Measurements from ENCODE around the gene IRF9. TPM values are rescaled to one million over a fixed set of nuclear protein-coding genes. Genes with fewer than 3 reads are reported as not detected.

Gene IRF9
- total and polyA plus RNA-seq, 2 of the 13 experiments (the other 11 are each of a cell fraction or from before 2014, with no cell fraction given): 14.9 to 49.7 TPM

GRCh38 chr14:24113379-24113800, 47.7 kb upstream of the IRF9 start (continued):
- TF ChIP-seq SMARCC2 (IDR thresholded peaks at IDR 0.05) (no peak), ZNF720 (CRISPR knock-in tag; IDR thresholded peaks at IDR 0.05) (no peak; the same call in 1 of the 2 replicates), ZNF232 (CRISPR knock-in tag; IDR thresholded peaks at IDR 0.05; ENCODE audit: borderline replicate concordance) (no peak), MEF2D (CRISPR knock-in tag; IDR thresholded peaks at IDR 0.05) (no peak), ZNF30 (CRISPR knock-in tag; IDR thresholded peaks at IDR 0.05) (peak; percentile 86; the same call in 1 of the 2 replicates), RFX1 (IDR thresholded peaks at IDR 0.05) (no peak), PHF20 (CRISPR knock-in tag; IDR thresholded peaks at IDR 0.05) (no peak), ZBTB38 (CRISPR knock-in tag; IDR thresholded peaks at IDR 0.05) (no peak), NCOA2 (CRISPR knock-in tag; IDR thresholded peaks at IDR 0.05) (no peak), HDAC2 (CRISPR knock-in tag; IDR thresholded peaks at IDR 0.05) (no peak), THAP7 (CRISPR knock-in tag; IDR thresholded peaks at IDR 0.05) (no peak)
- TF ChIP-seq, protein P1, sequence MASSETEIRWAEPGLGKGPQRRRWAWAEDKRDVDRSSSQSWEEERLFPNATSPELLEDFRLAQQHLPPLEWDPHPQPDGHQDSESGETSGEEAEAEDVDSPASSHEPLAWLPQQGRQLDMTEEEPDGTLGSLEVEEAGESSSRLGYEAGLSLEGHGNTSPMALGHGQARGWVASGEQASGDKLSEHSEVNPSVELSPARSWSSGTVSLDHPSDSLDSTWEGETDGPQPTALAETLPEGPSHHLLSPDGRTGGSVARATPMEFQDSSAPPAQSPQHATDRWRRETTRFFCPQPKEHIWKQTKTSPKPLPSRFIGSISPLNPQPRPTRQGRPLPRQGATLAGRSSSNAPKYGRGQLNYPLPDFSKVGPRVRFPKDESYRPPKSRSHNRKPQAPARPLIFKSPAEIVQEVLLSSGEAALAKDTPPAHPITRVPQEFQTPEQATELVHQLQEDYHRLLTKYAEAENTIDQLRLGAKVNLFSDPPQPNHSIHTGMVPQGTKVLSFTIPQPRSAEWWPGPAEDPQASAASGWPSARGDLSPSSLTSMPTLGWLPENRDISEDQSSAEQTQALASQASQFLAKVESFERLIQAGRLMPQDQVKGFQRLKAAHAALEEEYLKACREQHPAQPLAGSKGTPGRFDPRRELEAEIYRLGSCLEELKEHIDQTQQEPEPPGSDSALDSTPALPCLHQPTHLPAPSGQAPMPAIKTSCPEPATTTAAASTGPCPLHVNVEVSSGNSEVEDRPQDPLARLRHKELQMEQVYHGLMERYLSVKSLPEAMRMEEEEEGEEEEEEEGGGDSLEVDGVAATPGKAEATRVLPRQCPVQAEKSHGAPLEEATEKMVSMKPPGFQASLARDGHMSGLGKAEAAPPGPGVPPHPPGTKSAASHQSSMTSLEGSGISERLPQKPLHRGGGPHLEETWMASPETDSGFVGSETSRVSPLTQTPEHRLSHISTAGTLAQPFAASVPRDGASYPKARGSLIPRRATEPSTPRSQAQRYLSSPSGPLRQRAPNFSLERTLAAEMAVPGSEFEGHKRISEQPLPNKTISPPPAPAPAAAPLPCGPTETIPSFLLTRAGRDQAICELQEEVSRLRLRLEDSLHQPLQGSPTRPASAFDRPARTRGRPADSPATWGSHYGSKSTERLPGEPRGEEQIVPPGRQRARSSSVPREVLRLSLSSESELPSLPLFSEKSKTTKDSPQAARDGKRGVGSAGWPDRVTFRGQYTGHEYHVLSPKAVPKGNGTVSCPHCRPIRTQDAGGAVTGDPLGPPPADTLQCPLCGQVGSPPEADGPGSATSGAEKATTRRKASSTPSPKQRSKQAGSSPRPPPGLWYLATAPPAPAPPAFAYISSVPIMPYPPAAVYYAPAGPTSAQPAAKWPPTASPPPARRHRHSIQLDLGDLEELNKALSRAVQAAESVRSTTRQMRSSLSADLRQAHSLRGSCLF (CRISPR knock-in tag; IDR thresholded peaks at IDR 0.05; ENCODE audit: borderline replicate concordance): 0 out of 2 replicates have a peak, but pooled peaks have one; percentile 83
- TF ChIP-seq, protein P2, sequence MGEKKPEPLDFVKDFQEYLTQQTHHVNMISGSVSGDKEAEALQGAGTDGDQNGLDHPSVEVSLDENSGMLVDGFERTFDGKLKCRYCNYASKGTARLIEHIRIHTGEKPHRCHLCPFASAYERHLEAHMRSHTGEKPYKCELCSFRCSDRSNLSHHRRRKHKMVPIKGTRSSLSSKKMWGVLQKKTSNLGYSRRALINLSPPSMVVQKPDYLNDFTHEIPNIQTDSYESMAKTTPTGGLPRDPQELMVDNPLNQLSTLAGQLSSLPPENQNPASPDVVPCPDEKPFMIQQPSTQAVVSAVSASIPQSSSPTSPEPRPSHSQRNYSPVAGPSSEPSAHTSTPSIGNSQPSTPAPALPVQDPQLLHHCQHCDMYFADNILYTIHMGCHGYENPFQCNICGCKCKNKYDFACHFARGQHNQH (CRISPR knock-in tag; IDR thresholded peaks at IDR 0.05): no peak
- TF ChIP-seq, protein P3, sequence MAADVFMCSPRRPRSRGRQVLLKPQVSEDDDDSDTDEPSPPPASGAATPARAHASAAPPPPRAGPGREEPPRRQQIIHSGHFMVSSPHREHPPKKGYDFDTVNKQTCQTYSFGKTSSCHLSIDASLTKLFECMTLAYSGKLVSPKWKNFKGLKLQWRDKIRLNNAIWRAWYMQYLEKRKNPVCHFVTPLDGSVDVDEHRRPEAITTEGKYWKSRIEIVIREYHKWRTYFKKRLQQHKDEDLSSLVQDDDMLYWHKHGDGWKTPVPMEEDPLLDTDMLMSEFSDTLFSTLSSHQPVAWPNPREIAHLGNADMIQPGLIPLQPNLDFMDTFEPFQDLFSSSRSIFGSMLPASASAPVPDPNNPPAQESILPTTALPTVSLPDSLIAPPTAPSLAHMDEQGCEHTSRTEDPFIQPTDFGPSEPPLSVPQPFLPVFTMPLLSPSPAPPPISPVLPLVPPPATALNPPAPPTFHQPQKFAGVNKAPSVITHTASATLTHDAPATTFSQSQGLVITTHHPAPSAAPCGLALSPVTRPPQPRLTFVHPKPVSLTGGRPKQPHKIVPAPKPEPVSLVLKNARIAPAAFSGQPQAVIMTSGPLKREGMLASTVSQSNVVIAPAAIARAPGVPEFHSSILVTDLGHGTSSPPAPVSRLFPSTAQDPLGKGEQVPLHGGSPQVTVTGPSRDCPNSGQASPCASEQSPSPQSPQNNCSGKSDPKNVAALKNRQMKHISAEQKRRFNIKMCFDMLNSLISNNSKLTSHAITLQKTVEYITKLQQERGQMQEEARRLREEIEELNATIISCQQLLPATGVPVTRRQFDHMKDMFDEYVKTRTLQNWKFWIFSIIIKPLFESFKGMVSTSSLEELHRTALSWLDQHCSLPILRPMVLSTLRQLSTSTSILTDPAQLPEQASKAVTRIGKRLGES (CRISPR knock-in tag; IDR thresholded peaks at IDR 0.05; ENCODE audit: borderline replicate concordance): 0 out of 2 replicates have a peak, but pooled peaks have one; percentile 53
- TF ChIP-seq, protein P4, sequence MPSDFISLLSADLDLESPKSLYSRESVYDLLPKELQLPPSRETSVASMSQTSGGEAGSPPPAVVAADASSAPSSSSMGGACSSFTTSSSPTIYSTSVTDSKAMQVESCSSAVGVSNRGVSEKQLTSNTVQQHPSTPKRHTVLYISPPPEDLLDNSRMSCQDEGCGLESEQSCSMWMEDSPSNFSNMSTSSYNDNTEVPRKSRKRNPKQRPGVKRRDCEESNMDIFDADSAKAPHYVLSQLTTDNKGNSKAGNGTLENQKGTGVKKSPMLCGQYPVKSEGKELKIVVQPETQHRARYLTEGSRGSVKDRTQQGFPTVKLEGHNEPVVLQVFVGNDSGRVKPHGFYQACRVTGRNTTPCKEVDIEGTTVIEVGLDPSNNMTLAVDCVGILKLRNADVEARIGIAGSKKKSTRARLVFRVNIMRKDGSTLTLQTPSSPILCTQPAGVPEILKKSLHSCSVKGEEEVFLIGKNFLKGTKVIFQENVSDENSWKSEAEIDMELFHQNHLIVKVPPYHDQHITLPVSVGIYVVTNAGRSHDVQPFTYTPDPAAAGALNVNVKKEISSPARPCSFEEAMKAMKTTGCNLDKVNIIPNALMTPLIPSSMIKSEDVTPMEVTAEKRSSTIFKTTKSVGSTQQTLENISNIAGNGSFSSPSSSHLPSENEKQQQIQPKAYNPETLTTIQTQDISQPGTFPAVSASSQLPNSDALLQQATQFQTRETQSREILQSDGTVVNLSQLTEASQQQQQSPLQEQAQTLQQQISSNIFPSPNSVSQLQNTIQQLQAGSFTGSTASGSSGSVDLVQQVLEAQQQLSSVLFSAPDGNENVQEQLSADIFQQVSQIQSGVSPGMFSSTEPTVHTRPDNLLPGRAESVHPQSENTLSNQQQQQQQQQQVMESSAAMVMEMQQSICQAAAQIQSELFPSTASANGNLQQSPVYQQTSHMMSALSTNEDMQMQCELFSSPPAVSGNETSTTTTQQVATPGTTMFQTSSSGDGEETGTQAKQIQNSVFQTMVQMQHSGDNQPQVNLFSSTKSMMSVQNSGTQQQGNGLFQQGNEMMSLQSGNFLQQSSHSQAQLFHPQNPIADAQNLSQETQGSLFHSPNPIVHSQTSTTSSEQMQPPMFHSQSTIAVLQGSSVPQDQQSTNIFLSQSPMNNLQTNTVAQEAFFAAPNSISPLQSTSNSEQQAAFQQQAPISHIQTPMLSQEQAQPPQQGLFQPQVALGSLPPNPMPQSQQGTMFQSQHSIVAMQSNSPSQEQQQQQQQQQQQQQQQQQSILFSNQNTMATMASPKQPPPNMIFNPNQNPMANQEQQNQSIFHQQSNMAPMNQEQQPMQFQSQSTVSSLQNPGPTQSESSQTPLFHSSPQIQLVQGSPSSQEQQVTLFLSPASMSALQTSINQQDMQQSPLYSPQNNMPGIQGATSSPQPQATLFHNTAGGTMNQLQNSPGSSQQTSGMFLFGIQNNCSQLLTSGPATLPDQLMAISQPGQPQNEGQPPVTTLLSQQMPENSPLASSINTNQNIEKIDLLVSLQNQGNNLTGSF (CRISPR knock-in tag; IDR thresholded peaks at IDR 0.05): peak; percentile 97

Measured in HepG2 (cell line).